ENCODE data around the gene DKK3.

DKK3 gene

DNA sequence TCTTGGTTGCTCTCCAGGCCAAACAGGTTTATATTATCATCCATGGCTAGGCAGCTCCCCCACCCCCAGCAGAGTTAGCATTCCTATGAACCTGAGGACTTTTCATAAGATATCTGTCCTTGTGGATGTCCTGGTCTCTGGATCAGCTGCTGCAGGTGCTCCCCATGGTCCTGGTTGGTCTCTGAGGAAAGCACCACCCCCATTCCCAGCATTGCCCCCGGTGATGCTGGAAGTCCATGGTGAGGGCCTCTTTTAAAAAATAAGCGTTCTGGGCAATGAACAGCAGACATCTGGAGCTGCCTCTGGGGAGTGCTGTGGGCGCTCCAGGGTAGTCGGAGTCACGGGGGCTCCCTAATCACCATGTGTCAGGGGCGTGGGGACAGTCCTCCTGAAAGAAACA, 26.6 kb downstream of the DKK3 start:
- DNase-seq (ENCODE audit: low read depth in 2 of 2): no peak

DNA sequence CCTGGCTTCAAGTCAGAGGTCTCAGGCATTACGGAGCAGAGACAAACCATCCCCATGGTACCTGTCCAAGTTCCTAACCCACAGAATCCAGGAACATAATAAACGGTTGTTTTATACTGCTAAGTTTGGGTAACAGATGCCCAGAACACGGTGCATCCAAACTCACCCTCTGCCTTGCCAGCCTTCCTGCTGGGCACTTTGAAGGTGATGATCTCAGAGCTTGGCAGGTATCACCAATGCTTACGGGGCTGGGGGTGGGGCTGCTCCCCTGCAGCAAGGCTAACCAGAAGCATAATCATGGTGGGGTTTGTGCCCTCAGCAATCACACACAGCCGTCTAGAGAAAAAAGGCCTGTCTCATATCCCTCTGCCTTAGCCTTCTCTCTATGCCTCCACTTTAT, 27.1 kb downstream of the DKK3 start:
- no peak for DNase-seq (ENCODE audit: low read depth in 2 of 2)

DNA sequence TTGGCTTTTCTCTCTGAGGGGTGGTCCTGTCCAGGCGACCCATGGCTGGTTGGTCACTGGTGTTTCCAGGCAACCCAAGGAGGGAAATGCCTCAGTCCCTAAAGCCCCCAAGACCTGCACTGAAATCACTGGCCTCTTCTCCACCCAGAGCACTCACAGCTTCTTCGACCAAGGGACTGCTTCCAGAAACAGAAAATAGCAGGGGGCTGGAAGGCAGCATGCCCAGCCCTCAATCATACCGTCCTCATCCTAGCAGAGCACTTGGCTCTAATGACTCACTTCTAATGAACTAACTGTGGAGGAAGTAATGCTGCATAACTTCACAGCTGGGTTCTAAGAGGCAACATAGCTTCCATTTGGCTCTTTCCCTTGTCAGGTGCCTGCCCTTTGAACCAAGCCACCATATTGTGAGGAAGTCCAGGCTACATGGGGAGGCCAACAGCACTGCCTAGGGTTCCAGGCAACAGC, 27.6 kb downstream of the DKK3 start:
- DNase-seq (ENCODE audit: low read depth in 2 of 2): no peak

DNA sequence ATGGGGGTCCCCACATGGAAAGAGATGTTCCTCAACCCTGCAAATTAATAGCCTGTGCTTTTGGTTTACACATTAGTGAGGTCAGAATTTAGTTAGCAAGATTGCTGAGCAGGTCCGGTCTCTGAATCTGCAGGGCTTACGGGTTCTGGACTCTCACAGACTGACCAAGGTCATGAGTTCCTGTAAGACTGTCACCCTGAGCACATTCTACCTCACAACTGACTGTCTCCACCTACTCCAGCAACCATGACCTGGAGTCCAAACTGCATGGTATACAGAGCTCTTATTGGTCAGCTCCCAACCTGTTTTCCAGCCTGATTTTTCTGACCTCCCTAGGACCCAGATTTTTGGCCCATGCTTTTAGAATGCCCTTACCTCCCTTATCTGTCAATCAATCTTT, 28.2 kb downstream of the DKK3 start:
- no peak for DNase-seq (ENCODE audit: low read depth in 2 of 2)

DNA sequence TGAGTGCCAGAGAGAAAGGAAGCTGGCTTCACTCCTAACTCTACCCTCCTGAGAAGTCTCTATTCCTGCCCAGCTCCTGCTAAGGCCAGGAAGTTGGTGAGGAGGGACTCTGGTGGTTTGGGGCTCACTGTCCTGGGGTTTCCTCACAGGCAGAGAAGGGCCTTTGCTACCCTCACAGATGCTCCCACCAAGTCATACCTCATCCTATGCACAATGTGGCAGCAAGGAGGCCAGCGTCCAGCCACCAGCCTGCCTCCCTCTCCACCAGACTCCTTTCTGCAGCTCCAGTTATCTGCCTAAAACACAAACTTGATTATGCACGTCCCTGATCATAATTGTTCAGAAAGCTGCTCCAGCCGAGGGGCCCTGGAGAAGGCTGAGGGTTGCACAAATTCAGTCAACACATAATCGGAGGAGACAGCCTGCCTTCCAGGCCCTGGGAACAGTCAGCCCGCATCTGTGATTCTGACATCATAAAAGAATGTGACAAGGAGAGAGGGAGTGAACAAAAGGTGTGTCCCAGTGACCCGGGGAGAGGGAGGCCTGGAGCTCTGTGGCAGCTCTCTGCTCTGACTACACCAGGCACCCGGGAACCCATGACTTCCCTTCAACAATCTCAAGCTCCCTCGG, 28.8 kb downstream of the DKK3 start:
- DNase-seq (ENCODE audit: low read depth in 2 of 2): no peak

DNA sequence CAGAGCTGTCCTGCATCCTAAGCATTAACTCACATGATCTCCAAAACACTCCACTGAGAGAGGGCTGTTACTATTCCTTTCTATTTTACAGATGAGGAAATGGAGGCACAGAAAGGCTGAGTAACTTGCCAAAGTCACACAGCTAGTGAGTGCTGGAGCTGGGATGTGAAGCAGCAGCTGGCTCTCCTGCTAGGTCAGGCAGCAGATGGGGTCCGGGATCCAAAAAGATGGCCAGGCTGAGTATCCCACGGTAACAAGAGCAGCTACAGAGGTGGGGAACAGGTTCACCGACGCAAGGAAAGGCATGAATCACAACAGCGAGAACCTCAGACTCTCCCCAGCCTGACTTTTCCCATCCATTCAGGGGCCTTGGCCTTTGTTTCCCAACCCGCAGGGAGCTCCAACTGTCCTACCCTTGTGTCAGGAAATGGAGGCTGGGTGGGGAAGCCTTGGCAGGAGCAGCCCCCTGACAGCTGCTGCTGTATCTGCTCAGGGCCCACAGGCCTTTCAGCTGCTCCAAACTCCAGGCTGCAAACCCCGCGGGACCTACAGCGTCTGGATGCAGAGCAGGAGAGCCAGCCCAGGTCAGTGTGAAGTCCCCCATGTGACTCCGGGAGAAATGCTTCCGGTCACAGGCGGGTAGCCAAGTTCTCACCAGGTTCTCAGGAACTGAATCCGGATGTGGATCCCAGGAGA, 29.5 kb downstream of the DKK3 start:
- DNase-seq (ENCODE audit: low read depth in 2 of 2): no peak

DNA sequence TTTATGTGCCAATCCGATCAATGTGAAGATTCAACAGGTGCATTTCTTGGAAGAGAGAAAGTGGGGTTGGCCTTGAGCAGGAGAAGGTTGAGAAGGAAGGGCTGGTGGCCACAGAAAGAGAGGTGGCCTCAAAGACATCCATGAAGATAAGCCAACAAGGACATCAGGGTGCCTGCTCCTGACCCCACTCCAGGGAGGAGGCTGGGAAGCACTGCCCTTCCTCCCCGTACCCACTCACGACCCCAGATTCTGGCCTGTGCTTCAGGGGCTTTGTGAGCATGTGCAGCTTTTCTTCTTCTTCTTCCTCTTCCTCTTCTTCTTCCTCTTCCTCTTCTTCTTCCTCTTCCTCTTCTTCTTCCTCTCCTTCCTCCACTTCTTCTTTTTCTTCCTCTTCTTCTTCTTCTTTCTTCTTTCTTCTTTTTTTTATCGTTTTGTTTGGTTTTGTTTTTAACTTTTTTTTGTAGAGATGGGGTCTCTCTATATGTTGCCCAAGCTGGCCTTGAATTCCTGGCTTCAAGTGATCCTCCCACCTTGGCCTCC, 30.3 kb downstream of the DKK3 start:
- no peak for DNase-seq (ENCODE audit: low read depth in 2 of 2)

DNA sequence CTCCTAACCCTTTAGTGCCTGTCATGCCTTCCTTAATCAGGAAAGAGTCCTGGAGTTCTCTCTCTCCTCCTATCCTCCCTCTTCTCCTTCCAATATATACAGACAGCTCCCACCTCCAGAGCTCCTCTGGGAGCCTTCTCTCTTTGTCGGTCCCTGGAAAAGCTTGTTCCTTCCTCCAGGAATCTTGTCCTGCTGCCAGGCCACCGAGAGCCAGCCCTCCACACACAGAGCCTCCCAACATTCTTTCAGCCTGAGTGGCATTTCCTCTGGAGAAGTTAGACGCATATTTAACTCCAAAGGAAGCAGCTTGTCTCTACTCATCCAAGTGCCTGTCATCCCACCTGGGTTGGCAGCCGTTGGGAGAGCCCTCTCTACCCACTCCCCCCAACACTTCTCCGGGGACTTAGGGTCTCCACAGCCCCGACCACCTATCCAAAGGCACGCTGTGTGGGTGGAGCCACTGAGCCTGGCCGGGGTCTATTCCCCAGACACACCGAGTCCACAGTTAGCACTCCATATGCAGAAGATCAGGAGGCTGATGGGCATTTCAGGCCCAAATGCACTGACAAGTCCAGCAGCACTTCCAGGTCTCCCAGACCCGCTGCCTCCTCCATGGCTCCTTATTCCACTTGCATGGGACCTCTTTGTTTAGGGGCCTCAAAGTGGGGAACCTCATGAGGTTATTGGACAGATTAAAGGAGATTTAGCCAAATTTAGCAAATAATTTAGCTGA, 31.1 kb downstream of the DKK3 start:
- DNase-seq (ENCODE audit: low read depth in 2 of 2): no peak

DNA sequence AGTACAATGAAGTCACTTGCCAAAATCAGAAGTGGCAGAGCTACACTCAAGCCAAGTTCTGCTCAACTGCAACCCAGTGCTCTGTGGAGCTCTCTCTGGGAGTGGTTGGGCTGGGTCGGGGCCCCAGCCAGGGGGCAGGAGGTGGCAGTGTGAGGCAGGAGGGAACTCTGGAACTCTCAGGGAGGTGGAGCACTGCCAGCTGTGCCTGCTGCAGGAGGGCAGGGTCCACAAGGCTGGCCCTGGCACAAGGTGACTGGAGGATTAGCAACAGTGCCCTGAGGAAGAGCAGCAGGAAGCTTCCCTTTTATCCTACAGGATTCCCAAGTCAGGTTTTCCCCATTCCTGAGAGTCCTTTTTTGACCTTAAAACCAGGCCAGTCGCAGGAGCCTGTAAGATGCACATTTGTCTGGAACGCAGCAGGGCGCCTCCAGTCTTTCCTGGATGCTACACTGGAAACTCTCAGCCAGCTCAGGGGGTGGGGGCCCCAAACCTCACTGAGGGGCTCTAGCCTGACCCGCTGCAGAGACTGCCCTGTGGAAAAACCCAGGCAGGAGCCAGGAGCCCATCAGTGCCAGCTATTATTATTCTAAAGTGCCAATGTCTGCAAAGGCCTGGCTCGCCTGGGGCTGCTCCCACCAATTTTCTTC, 31.8 kb downstream of the DKK3 start:
- no peak for DNase-seq (ENCODE audit: low read depth in 2 of 2)

DNA sequence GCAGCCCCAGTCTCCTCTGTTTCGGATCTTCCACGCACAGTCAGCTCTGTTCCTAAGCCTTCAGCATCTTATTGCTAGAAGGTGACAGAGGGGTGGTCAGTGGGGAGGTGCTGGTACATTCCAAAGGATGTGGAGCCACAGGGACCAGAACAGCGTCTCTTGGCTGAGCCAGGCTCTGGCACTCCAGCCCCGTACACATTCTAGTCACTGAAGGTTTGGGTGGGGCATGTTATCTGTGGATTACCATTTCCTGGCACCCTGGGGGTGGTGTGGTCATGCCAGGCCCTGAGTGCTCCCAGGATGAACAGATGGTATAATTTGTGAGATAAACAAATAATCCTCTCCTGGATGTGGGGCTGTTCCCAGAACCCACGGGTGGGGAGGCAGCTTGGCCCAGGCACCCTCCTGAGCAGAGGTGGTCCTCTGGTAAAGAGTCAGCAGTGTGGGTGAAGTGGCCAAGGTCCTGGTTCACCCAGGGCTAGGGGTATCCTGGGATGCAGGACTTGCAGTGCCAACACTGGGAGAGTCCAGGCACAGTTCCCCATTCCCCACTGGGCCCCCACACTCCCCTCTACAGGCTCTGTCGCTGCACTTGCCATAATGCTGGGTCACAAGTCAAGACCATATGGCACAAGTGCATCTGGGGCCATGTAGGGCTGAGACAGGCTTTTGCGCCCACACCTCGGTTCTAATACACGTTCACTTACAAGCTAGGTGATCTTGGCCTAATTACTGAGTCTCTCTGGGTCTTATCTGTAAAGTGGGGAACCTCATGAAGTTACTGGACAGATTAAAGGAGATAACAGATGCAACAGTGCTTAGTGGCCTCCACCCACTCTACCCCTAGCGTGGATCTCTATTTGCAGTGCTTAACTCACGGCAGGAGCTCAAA, 33.0 kb downstream of the DKK3 start:
- no peak for DNase-seq (ENCODE audit: low read depth in 2 of 2)

DNA sequence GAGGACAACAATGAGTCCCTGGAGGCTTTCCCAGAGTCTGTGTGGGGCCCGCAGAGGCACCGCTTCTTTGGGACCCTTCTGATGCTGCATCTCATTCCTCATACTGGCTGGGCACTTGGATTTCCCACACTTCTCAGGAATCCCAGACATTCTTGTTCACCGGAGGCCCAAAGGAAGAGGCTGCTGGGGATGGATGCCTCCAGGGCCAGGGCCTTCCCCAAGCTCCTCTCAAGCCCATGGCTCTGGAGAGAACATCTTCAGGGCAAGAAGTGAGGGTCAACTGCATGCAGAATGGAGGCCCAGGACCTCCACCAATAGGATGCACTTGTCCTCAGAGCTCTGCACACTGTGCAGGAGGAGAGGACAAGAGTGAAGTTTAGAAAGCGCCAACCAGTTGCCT, 34.6 kb downstream of the DKK3 start:
- DNase-seq (ENCODE audit: low read depth in 2 of 2): no peak

DNA sequence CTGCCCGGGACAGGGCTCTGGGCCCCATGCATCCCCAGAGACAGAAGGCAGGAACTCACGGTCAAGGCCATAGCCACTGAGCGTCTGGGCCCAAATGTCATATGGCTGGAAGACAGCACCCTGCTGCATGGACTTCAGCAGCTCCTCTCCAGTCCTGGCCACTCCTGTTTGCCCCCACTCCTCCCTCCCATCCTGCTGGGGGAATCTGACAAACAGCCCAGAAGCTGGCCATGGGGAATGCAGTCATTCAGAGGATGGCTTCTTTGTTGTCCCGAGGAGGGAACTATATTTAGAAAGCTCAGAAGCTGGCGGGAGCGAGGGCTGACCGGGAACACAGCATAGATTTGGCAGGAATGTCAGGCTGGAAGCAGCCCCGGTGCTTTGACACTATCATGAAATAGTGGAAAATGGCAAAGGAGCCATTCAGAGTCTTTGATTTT, 35.0 kb downstream of the DKK3 start:
- no peak for DNase-seq (ENCODE audit: low read depth in 2 of 2)

DNA sequence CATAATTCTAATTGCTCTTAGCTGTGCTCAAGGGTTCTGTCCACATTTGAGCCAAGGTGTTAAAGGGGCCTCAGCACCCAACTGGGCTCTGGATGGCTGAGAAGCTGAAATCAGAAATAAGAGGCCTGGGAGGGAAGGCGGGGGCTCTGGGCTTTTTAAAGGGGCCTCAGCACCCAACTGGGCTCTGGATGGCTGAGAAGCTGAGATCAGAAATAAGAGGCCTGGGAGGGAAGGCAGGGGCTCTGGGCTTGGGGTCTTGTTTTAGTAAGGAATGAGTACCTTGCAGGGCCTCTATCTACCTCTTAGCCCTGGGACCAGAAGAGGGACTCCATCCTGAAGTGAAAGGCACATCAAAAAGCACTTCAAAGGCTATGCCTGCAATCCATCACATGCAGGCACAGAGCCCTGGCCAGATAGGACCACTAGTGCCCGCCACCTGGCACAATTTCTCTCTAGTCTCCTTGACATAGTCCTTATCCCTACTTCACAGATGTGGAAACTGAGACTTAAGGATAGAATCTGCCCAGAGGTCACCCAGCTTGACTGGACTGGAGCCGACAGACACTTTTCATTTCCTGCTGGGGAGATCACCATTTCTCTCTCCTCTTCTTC, 35.6 kb downstream of the DKK3 start:
- no peak for DNase-seq (ENCODE audit: low read depth in 2 of 2)

DNA sequence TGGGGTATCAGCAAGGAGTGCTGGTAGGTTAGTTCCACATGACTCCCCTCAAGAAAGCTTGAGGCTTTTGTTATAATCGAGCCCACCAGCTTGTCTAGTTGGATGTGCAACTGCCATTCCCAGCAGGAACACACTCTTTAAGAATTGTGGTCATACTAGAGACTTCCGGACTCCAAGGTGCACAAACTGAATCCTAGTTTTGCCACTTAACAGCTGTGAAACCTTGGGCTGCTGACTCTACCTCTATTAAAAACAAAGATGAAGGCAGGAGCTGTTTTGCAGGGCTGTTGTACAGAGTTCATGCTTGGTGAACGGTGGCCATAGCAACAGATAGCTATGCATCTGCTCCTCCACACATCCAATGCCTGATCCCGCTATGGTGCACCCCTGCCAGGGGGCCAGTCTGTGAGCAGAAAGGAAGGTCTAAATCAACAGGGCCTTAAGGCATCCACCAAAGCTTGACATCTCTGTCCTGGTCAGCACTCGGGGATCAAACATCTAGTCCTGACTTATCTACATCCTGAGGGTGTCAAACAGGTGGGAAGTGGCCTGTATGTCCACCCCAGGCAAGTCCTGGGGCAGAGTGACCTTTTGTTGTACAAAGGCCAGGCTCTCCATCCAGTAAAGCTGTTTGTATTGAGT, 36.4 kb downstream of the DKK3 start:
- no peak for DNase-seq (ENCODE audit: low read depth in 2 of 2)

DNA sequence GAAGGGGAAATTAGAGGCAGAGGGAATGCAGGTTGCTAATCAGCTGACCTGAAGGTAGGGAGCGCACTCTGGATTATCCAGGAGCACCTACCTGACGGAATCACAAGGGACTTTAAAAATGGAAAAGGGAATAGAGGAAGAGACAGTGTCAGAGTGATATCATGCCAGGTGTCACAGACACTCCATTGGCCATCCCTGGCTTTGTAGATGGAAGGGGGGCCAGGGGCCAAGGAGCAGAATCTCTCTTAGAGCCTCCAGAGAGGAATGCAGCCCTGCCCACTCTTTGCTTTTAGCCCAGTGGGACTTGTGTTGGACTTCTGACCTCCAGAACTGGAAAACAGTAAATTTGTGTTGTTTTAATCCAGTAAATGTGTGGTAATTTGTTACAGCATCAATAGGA, 37.9 kb downstream of the DKK3 start:
- no peak for DNase-seq (ENCODE audit: low read depth in 2 of 2)

DNA sequence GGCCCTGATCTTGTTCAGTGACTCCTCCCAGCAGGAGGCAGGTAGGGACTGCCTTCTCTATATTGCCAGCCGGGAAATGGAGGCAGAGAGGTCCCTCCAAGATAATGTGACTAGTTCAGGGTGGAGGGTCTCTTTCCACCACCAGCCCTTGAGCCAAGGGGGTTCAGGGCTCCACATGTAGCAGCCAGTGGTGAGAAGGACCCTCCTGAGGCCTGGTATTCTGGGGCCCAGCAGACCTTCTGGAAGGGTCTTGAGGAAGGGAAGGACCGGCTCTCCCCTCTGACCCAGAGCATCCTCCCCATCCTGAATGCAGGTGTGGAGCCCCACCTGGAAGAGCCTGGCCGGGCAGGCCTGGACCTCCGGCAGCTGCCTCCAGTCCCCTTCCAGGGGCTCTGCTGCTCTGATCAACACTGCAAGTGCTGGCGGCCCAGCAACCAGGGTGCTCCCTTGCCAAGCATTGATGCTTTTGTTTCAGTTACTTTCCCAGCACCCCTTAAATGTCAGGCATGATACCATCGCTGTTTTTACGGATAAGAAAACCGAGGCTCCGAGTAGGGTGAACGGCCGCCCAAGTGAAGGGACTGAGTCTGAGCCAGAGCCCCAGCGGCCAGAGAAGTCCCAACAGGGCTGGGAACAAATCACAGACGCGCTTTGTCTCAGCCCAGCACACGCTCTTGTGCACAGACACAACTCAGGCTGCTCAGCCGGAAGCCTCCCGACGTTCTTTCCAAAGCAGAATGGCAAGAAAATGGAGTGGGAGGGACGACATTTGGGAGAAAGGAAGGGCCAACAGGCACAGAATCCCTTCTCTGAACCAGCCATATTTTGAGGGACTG, 38.8 kb downstream of the DKK3 start:
- DNase-seq (ENCODE audit: low read depth in 2 of 2): no peak

DNA sequence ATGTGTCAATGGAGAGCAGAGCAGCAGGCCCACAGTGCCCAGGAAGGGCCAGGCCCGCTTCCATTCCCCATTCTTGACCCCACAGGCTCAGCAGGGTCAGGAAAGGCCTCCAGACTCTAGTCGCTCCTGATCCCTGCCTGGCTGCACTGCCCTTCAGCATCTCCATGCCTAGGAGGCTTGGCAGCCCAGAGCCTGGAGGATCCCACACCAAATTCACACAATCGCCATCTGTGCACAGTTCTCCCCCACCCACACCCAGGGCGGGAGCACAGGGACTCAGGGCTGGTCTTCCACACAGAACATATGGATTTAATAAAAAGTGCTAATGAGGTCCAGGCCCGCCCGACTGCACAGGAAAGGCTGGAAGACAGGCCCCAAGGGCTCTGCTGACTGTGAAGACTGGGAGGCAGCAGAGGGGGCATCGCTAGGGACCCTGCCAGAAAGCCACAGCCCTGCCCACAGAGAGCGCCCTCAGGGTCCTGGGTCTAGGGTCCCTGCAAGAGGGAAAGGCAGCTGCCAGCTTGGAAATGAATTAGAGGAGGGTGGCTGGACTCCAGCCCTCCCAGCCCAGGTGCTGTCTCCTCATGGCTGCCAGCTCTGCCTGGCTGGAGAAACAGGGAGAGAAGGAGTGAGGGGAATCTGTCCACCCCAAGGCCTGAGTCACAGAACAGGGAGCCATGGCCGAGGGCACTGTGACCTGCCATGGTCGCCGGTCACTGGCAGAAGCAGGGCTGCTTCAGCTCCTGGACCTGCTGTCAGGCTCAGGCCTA, 39.7 kb downstream of the DKK3 start:
- no peak for DNase-seq (ENCODE audit: low read depth in 2 of 2)

DNA sequence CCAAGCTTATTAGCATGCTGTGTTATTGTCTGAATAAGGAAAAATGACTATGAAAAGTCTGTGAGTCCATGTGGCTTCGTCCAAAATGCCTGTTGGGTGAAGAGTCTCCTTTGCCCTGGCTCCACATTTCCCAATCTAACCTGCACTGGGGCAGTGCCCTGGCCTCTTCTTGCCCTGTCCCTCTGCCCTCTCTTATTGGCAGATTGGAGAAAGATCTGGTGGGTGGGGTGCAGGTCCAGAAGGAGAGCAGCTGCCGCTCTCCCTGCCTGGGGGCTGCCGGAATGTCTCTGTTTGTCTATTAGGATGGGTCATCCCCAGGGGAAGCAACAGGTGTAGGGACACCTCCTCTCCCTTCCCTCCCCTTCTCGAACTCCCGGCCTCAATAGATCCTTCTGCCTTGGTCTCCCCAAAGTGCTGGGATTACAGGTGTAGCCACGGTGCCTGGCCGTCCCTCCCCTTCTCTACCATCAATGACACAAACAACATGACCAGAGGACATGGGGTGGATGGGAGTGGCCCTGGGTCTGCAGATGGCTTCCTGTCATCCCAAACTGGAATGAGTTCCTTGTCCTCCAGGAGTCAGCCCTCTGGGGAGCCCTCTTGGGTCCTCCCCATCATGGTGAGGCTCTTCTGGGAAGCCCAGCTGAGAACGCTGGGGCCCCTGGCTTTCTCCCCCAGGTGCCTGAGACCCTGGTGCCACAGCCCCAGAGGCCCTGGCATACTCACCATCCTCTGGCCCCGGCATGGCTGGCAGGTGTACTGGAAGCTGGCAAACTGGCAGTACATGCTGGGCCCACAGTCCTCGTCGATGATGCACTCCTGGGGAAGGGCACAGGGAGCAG, 40.5 kb downstream of the DKK3 start:
- no peak for DNase-seq (ENCODE audit: low read depth in 2 of 2)

Measured in activated CD8-positive, alpha-beta memory T cell treated with anti-CD3 and anti-CD28 coated beads for 4 hours (primary cell).